Esophagus mucosa (tissue), 1 donor: ENCODE measurements around the gene MEIS2. TPM values are rescaled to one million over a fixed set of nuclear protein-coding genes. Genes with fewer than 3 reads are reported as not detected.

Experiments
- ATAC-seq: fragments of 200-7000 bp; cut with Tn5 transposase; one replicate; pipeline ENCODE4 v1.9.1; 2020
- total RNA-seq: library from RNA; stranded (reverse); gene quantifications from one replicate; pipeline ENCODE4 v1.2.4, GENCODE V29; 2023
- donor health status: DM: yes; HTN: yes; CAD: no.

Gene MEIS2
- total RNA-seq, 1 donor from 2014 or later = 10.3 TPM

- ATAC-seq = no peak
These were observed 174.5 kb downstream of the MEIS2 start for GRCh38 chr15:36925653-36926426.

- ATAC-seq = no peak
These were observed 175.3 kb downstream of the MEIS2 start for GRCh38 chr15:36925049-36925448.

GRCh38 chr15:36924034-36924433 lies 176.3 kb downstream of the MEIS2 start:
- no peak for ATAC-seq

DNA sequence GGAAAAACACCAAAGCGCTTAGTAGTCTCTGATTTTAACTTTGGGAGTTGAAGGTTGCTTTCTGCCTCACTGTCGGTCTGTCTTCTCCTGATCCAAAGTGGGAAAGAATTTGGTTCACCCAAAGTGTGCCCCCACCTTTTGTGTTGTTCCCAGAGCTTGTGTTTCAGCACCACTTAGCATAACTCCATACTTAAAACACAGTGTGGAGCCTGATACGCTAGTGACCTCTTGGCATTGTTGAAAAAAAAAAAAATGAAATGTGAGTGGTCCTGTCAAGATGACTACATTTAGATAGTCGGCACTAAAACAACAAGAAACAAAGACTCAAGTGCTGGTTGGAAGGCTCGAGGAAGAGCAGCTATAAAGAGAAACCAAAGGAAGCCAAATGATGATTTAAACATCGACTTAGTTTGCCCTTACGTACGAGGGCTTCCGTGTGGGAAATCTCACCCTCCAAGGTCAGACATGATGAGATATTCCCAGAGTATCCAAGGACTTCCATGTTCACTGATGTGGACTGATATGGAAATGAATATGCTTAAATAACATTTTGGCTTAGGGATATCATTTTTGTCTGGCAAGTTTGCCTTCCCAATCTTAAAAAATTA lies 178.8 kb downstream of the MEIS2 start:
- ATAC-seq = no peak

DNA sequence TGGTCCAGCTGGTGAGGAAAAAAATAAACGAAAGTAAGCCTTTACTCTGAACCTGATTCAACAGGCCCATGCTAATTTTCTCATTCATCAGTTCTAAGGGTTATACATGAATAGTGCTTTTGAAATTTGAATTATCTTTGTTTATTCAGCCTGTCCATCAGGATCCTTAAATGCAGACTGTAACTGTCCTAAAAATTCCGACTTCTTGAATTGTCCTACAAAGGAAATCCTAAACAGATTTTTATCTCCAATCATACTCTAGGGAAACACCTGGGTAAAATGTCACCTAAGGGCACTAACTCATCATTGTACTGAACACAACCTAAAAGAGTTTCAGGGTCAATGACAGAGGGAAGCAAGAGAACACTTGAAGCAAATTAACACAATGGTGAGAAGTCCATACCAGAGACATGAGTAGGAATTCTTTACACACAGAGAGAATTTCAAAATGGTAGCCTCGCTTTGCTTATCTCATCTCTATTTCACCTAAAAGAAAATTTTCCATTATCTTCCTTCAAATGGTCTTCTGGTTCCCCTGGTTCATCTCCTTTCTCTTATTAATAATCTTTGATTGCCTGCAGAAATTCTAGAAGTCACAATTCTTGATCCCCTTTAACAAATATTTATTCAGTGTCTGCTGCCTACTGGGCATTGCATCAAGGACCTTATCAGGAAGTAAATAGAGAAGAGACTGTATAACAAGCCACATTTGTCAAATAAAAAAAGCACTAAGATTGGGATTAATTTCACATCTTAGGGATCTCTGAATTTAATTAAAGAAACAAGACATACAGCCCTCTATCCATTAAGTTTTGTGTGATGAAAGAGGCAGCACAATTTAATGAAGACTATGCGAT lies 182.7 kb downstream of the MEIS2 start:
- no peak for ATAC-seq

DNA sequence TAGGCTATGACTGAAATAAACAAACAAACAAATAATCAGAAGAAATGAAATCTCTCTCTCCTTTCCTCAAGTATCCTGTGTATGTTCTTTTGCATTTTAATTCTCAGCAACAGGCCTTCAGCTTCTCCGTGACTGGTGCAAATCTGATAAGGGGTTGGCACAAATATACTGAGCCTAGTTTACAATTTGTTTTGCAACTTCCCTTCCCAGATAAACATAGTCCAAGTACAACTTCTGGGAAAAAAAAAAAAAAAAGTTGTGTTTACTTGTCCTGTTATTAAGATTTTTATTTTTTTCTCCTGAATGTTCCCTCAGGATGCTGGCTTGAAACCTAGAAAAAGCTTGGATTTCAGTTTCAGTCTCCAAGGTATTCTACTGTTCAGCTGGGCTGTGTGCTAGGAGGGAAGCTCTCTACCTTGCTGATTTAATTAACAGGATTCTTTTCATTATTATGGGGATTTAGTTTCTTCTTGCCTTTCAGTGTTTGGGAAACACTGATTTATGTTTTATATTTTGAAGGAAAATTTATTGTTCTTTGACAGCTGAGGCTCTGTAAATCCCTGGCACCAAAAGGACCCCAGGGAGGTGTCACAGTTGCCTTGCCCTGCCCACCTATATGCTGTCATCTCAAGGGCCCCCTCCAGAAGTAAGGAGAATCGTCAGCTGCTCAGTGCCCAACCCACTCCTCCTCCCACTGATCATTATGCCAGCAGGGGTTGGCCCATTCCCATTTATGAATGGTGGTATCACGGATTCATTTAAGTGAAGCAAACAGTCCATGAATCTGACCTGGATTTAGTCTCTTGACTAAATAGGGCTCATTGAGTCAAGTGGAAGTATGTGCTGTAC lies 185.2 kb downstream of the MEIS2 start:
- ATAC-seq = no peak

GRCh38 chr15:36914466-36914865 lies 185.9 kb downstream of the MEIS2 start:
- ATAC-seq = no peak

GRCh38 chr15:36912311-36912712 lies 188.0 kb downstream of the MEIS2 start:
- ATAC-seq = no peak

GRCh38 chr15:36911322-36911944 lies 188.9 kb downstream of the MEIS2 start:
- peak; percentile 82 for ATAC-seq

- ATAC-seq = no peak
These were observed 191.4 kb downstream of the MEIS2 start for GRCh38 chr15:36908991-36909390.

DNA sequence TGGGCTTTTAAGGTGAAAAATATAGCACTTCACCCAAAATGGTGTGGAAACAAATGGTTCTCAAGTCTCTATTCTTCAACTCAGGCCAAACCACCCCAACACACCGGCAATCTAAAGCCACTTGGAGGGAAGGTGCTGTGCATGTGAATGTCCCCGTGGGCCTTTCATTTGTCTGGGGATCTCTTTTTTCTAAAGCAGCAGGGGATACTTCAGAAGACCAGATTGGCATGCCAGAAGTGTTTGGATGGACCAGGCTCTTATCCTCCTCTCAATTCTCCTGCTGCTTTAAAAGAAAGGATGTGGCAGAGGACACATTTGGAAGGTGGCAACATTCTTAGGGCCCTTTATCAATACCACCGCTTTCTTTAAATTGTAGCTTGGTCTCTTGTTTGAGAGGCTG lies 193.1 kb downstream of the MEIS2 start:
- ATAC-seq = no peak

DNA sequence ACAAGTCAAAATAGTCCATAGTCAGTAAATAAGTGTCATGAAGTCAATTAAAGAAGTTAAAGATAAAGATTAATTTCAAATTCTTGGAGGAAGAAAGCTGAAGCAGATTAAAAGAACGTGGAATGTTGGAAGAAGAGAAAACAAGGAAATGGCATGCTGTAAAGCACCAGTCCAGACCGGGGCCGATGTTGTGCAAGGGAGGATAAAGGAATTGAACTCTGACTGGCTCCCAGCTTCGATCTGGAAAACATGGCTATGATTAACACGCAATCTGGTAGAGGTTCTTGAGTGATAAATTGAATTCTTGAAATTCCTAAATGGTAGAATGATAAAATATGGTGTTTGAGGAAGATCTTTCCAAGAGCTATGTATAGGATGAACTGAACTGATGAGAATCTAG lies 194.4 kb downstream of the MEIS2 start:
- no peak for ATAC-seq

DNA sequence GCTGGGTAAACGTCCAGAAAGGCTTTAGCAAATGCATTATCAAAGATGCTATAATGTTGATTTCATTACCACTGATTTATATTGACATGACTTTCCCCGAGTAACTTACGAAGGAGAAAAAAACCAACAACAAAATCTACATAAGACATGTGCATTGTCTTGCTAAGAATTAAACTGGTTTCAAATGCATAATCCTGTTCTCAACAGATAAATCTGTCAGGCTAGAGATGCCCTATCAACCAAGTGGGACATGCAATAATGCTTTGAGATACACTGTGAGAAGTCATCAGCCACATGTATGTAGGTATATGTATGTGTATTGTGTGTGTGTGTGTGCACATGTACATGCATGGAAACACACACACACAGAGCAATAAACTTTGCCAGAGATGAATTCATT lies 195.6 kb downstream of the MEIS2 start:
- no peak for ATAC-seq

GRCh38 chr15:36903922-36904556 lies 196.3 kb downstream of the MEIS2 start:
- ATAC-seq = peak; percentile 82

GRCh38 chr15:36903195-36903594 lies 197.2 kb downstream of the MEIS2 start:
- no peak for ATAC-seq

DNA sequence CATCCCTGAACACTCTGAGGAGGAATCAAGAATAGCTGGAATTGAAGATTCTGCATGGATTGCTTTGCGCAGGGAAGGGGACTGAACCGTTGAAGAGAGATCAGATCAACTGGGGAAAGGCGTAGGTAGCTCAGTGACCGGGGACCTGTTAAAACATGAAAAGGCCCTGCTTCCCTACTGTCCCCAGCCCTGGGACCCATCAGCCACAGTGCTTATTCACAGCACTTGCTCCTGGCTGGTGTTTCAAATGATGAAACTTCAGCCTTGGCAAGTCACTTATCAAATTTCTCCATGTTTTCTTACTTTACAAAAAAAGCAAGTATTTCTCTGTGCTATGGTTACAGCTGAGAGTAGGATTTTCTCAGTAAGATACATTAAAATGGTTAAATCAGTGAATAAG lies 199.3 kb downstream of the MEIS2 start:
- no peak for ATAC-seq

DNA sequence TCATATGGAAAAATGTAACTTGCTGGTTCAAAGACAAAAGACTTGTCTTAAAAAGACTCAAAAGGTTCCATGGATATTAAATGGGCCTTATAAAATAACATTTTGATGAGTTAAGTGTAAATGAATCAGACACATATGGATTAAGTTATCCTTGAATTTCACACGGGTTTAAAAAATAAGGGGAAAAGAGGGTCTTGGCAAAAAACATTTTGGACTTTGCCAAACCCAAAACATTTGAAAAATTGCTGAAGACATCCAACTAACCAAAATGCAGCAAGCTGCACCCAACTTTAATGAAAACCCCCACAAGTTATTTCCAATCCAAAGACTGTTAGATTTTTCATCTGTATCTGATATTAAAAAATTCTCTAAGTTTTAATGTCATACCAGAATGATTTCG lies 200.7 kb downstream of the MEIS2 start:
- no peak for ATAC-seq

DNA sequence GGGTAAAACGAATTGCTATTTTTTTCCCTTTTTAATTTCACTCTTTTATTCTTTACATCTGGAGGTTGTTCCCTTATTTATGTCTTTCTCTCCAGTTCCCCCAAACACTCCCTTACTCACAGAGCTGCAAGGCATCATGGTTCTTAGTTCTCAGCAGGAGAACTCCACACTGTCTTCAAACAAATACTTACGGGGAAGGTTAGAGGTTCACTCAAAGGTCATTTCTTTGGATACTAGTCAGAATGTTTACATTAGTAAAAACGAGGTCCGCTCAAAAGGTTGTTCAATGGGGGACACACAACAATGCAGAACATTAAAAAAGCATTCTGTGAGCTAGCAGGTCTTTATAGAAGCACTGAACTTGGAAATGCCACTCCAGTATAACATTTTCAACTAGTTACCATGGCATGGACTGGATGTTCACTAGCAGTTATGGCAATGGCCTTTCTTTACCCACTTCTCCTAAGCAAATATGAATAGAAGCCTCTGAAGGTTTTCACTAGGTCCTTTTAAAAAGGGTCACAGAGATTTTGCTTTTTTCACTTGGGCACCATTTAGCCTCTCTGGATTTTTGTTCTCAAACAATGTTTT lies 201.7 kb downstream of the MEIS2 start:
- no peak for ATAC-seq

- ATAC-seq = no peak
These were observed 202.5 kb downstream of the MEIS2 start for GRCh38 chr15:36897834-36898233.

- no peak for ATAC-seq
These were observed 203.4 kb downstream of the MEIS2 start for GRCh38 chr15:36896949-36897348.

DNA sequence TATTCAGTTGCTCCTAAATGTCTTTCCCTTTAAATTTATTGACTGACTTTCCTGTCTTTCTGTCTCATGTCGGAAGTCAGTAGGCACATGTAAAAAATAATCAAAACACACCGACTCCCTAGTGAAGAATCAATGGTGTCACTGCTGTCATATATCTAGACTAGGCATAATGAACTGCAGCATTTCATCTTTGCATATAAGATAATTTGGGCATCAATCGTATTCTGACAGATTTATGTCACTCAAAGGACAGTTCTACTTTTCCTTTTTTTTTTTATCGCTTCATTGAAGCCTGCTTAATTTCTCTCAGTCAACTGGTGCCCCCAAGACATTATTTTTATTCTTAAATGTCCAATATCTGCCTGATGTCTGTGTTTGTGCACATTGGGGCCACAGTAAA lies 206.3 kb downstream of the MEIS2 start:
- ATAC-seq = no peak
